Glutamatergic neuron (in vitro differentiated cells): ENCODE results near the gene LRRC8D. TPM values are rescaled to one million over a fixed set of nuclear protein-coding genes. Genes with fewer than 3 reads are reported as not detected.
"Not testable (repeated sequence)": the region's sequence is repeated elsewhere in the genome, so short reads cannot be mapped to it uniquely, and the experiment has no call there.

Experiments
- DNase-seq: peaks from one replicate; pipeline ENCODE4 v3.0.0; 2022
- H3K27ac Mint-ChIP-seq: one replicate; pipeline ENCODE4 v1.8.0; 2020; ENCODE audit warnings: mild to moderate bottlenecking, mixed read lengths, inconsistent platforms; ENCODE audit not compliant: unreplicated experiment
- H3K27me3 Mint-ChIP-seq: one replicate; pipeline ENCODE4 v1.8.0; 2020; ENCODE audit warnings: mild to moderate bottlenecking, moderate library complexity, mixed read lengths, inconsistent platforms; ENCODE audit not compliant: unreplicated experiment
- H3K36me3 Mint-ChIP-seq: one replicate; pipeline ENCODE4 v1.8.0; 2020; ENCODE audit warnings: mild to moderate bottlenecking, mixed read lengths, inconsistent platforms; ENCODE audit not compliant: unreplicated experiment
- H3K4me1 Mint-ChIP-seq: one replicate; pipeline ENCODE4 v1.8.0; 2020; ENCODE audit warnings: mild to moderate bottlenecking, low read depth, mixed read lengths, inconsistent platforms; ENCODE audit not compliant: unreplicated experiment
- H3K4me3 Mint-ChIP-seq: one replicate; pipeline ENCODE4 v1.8.0; 2020; ENCODE audit warnings: mild to moderate bottlenecking, mixed read lengths, inconsistent platforms; ENCODE audit not compliant: unreplicated experiment
- H3K9me3 Mint-ChIP-seq: one replicate; pipeline ENCODE4 v1.8.0; 2020; ENCODE audit warnings: mild to moderate bottlenecking, moderate library complexity, mixed read lengths, inconsistent platforms; ENCODE audit not compliant: unreplicated experiment
- CTCF ChIP-seq: fragments of 200-600 bp; sonication (generic); IDR thresholded peaks from one replicate; pipeline ENCODE4 v1.5.0; 2021; ENCODE audit not compliant: partially characterized antibody, unreplicated experiment
- total RNA-seq: library from RNA; stranded (reverse); fragmentation: NEBNext Ultra II Directional; extraction: Animal tissue kit (Norgen Biotek cat#: 25700); gene quantifications from one replicate; pipeline ENCODE4 v1.2.1, GENCODE V29; 2021; ENCODE audit not compliant: unreplicated experiment

Gene LRRC8D
- total RNA-seq, 1 donor from 2014 or later = 54.9 TPM

GRCh38 chr1:89923517-89923916 lies 102.7 kb downstream of the LRRC8D start:
- peaks cover 13% of the 10 kb centered on the region for H3K36me3 Mint-ChIP-seq
- peaks cover 4% of the 10 kb centered on the region for H3K9me3 Mint-ChIP-seq
- no peak overlapping the region for H3K4me3 Mint-ChIP-seq
- H3K4me1 Mint-ChIP-seq = peaks cover 3% of the 10 kb centered on the region
- DNase-seq = no peak
- peaks cover 1% of the 10 kb centered on the region for H3K27me3 Mint-ChIP-seq
- H3K27ac Mint-ChIP-seq = no peak overlapping the region
- no peak for TF ChIP-seq CTCF

GRCh38 chr1:89924075-89924474 lies 103.2 kb downstream of the LRRC8D start:
- H3K9me3 Mint-ChIP-seq, DNase-seq, H3K4me3 Mint-ChIP-seq, H3K27ac Mint-ChIP-seq, H3K27me3 Mint-ChIP-seq, H3K4me1 Mint-ChIP-seq: not testable (repeated sequence)
- peaks cover 13% of the 10 kb centered on the region for H3K36me3 Mint-ChIP-seq

- H3K9me3 Mint-ChIP-seq = peaks cover 6% of the 10 kb centered on the region
- H3K36me3 Mint-ChIP-seq = peaks cover 13% of the 10 kb centered on the region
- H3K4me3 Mint-ChIP-seq = no peak overlapping the region
- peaks cover 4% of the 10 kb centered on the region for H3K27me3 Mint-ChIP-seq
- TF ChIP-seq CTCF = no peak
- peaks cover 6% of the 10 kb centered on the region for H3K4me1 Mint-ChIP-seq
- no peak for DNase-seq
- H3K27ac Mint-ChIP-seq = no peak overlapping the region
Measured at GRCh38 chr1:89927049-89927448, 106.2 kb downstream of the LRRC8D start.

- no peak overlapping the region for H3K27ac Mint-ChIP-seq
- peaks cover 13% of the 10 kb centered on the region for H3K36me3 Mint-ChIP-seq
- H3K9me3 Mint-ChIP-seq = peaks cover 6% of the 10 kb centered on the region
- H3K4me3 Mint-ChIP-seq = no peak overlapping the region
- peaks cover 4% of the 10 kb centered on the region for H3K27me3 Mint-ChIP-seq
- H3K4me1 Mint-ChIP-seq = peaks cover 6% of the 10 kb centered on the region
- TF ChIP-seq CTCF = no peak
- no peak for DNase-seq
Measured at GRCh38 chr1:89927478-89927877, 106.6 kb downstream of the LRRC8D start.

- Mint-ChIP-seq H3K4me1 (peaks cover 6% of the 10 kb centered on the region), H3K4me3 (no peak overlapping the region)
Measured at GRCh38 chr1:89928506-89928905, 107.7 kb downstream of the LRRC8D start.

More at GRCh38 chr1:89928506-89928905, 107.7 kb downstream of the LRRC8D start:
- Mint-ChIP-seq H3K27ac (no peak overlapping the region), H3K9me3 (peaks cover 3% of the 10 kb centered on the region), H3K27me3 (peaks cover 6% of the 10 kb centered on the region), H3K36me3 (peaks cover 9% of the 10 kb centered on the region)
- no peak for TF ChIP-seq CTCF
- no peak for DNase-seq
